OCI-LY3 (cell line): ENCODE data around the gene C2orf68.

Source experiments
- EZH2phosphoT487 ChIP-seq: fragments of 200-600 bp; shearing (Covaris generic); IDR thresholded peaks from 2 replicates; pipeline ENCODE4 v1.6.1; 2018; ENCODE audit warnings: antibody characterized with exemption, mixed run types, low read depth
- TF ChIP-seq, protein P1 (sequence below): fragments of 200-600, 300-600 bp; sonication (generic); IDR thresholded peaks from 2 replicates; pipeline ENCODE4 v1.5.1; 2014; ENCODE audit warnings: antibody characterized with exemption, low read length, low read depth

DNA sequence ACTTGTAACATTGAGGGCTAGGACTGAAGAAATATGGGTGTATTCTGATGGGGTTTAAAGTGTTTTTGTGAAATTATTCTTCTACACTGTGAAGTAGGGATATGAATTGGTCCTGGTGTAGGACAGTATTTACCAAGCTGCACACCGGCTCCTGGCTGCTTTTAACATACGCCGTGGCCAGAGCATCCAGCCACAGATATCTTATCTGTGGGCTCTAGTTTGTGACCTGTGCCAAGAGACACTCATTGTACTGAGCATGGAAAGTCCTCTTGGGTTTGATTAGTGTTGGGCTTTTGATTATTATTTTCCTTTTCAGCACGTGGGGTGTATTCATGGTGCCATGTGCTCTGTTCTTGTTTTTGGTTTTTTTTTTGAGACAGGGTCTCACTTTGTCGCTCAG is 12.1 kb upstream of the C2orf68 start:
- TF ChIP-seq, protein P1, sequence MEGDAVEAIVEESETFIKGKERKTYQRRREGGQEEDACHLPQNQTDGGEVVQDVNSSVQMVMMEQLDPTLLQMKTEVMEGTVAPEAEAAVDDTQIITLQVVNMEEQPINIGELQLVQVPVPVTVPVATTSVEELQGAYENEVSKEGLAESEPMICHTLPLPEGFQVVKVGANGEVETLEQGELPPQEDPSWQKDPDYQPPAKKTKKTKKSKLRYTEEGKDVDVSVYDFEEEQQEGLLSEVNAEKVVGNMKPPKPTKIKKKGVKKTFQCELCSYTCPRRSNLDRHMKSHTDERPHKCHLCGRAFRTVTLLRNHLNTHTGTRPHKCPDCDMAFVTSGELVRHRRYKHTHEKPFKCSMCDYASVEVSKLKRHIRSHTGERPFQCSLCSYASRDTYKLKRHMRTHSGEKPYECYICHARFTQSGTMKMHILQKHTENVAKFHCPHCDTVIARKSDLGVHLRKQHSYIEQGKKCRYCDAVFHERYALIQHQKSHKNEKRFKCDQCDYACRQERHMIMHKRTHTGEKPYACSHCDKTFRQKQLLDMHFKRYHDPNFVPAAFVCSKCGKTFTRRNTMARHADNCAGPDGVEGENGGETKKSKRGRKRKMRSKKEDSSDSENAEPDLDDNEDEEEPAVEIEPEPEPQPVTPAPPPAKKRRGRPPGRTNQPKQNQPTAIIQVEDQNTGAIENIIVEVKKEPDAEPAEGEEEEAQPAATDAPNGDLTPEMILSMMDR: no peak
- TF ChIP-seq EZH2phosphoT487: no peak
